HEK293 (cell line): ENCODE results near the gene SMAGP.

Experiments
- ELK4 ChIP-seq: IDR thresholded peaks from 2 replicates; pipeline ENCODE4 v1.6.1; 2011; ENCODE audit warnings: mild to moderate bottlenecking, low read depth, low read length, borderline replicate concordance
- GLI4 ChIP-seq: fragments of 450-650 bp; formaldehyde crosslinking; IDR thresholded peaks from 2 replicates; pipeline ENCODE4 v1.5.1; 2016; ENCODE audit warnings: missing biosample characterization, missing genetic modification characterization
- HOXC10 ChIP-seq: sonication (generic); formaldehyde crosslinking; IDR thresholded peaks from 2 replicates; pipeline ENCODE4 v1.8.1; 2023; ENCODE audit warnings: mild to moderate bottlenecking, missing genetic modification reagents
- HOXD13 ChIP-seq: sonication (generic); formaldehyde crosslinking; IDR thresholded peaks from 2 replicates; pipeline ENCODE4 v1.8.0; 2022; ENCODE audit warnings: missing genetic modification reagents, borderline replicate concordance
- KLF8 ChIP-seq: fragments of 450-650 bp; formaldehyde crosslinking; IDR thresholded peaks from 2 replicates; pipeline ENCODE4 v1.5.1; 2016; ENCODE audit warnings: missing biosample characterization, missing genetic modification characterization
- MEIS1 ChIP-seq: sonication (generic); formaldehyde crosslinking; IDR thresholded peaks from 2 replicates; pipeline ENCODE4 v1.8.1; 2022; ENCODE audit warnings: missing genetic modification reagents, mild to moderate bottlenecking, borderline replicate concordance
- RBAK ChIP-seq: fragments of 450-650 bp; formaldehyde crosslinking; IDR thresholded peaks from 2 replicates; pipeline ENCODE4 v1.5.1; 2016; ENCODE audit warnings: missing biosample characterization, missing genetic modification characterization
- SCRT1 ChIP-seq: fragments of 450-650 bp; formaldehyde crosslinking; IDR thresholded peaks from 2 replicates; pipeline ENCODE4 v1.5.1; 2016; ENCODE audit warnings: missing biosample characterization, missing genetic modification characterization, borderline replicate concordance
- ZBTB6 ChIP-seq: fragments of 450-650 bp; formaldehyde crosslinking; IDR thresholded peaks from 2 replicates; pipeline ENCODE4 v1.5.1; 2017; ENCODE audit warnings: missing biosample characterization, missing genetic modification characterization
- ZFP3 ChIP-seq: fragments of 450-650 bp; formaldehyde crosslinking; IDR thresholded peaks from 2 replicates; pipeline ENCODE4 v1.5.1; 2016; ENCODE audit warnings: low read depth, missing biosample characterization, missing genetic modification characterization
- ZNF16 ChIP-seq: fragments of 450-650 bp; formaldehyde crosslinking; IDR thresholded peaks from 2 replicates; pipeline ENCODE4 v1.5.1; 2016; ENCODE audit warnings: low read depth, missing biosample characterization, missing genetic modification characterization
- ZNF311 ChIP-seq: fragments of 450-650 bp; formaldehyde crosslinking; IDR thresholded peaks from 2 replicates; pipeline ENCODE4 v1.5.1; 2017; ENCODE audit warnings: missing biosample characterization, missing genetic modification characterization, borderline replicate concordance
- ZNF324 ChIP-seq: fragments of 450-650 bp; formaldehyde crosslinking; IDR thresholded peaks from 2 replicates; pipeline ENCODE4 v1.5.1; 2016; ENCODE audit warnings: missing biosample characterization, missing genetic modification characterization
- ZNF354C ChIP-seq: fragments of 450-650 bp; formaldehyde crosslinking; IDR thresholded peaks from 2 replicates; pipeline ENCODE4 v1.5.1; 2016; ENCODE audit warnings: missing biosample characterization, missing genetic modification characterization, low read depth, borderline replicate concordance
- ZNF366 ChIP-seq: fragments of 450-650 bp; formaldehyde crosslinking; conservative IDR thresholded peaks from 2 replicates; pipeline ENCODE4 v1.5.1; 2016; ENCODE audit warnings: missing biosample characterization, missing genetic modification characterization
- ZNF391 ChIP-seq: fragments of 450-650 bp; formaldehyde crosslinking; IDR thresholded peaks from 2 replicates; pipeline ENCODE4 v1.5.1; 2016; ENCODE audit warnings: low read depth, missing biosample characterization, missing genetic modification characterization, borderline replicate concordance
- ZNF394 ChIP-seq: fragments of 450-650 bp; formaldehyde crosslinking; IDR thresholded peaks from 2 replicates; pipeline ENCODE4 v1.5.1; 2016; ENCODE audit warnings: missing biosample characterization, missing genetic modification characterization, mild to moderate bottlenecking, moderate library complexity, borderline replicate concordance
- ZNF433 ChIP-seq: fragments of 450-650 bp; formaldehyde crosslinking; IDR thresholded peaks from 2 replicates; pipeline ENCODE4 v1.5.1; 2016; ENCODE audit warnings: missing biosample characterization, missing genetic modification characterization, low read depth
- ZNF48 ChIP-seq: fragments of 450-650 bp; formaldehyde crosslinking; IDR thresholded peaks from 2 replicates; pipeline ENCODE4 v1.5.1; 2016; ENCODE audit warnings: missing biosample characterization, missing genetic modification characterization
- ZNF561 ChIP-seq: fragments of 450-650 bp; IDR thresholded peaks from 2 replicates; pipeline ENCODE4 v1.5.1; 2018; ENCODE audit warnings: missing biosample characterization, missing genetic modification characterization, borderline replicate concordance
- ZNF571 ChIP-seq: fragments of 450-650 bp; formaldehyde crosslinking; IDR thresholded peaks from 2 replicates; pipeline ENCODE4 v1.5.0; 2017; ENCODE audit warnings: missing biosample characterization, missing genetic modification characterization
- ZNF610 ChIP-seq: fragments of 450-650 bp; formaldehyde crosslinking; IDR thresholded peaks from 2 replicates; pipeline ENCODE4 v1.5.1; 2016; ENCODE audit warnings: missing biosample characterization, missing genetic modification characterization, borderline replicate concordance
- ZNF626 ChIP-seq: fragments of 450-650 bp; sonication (Bioruptor Pico); formaldehyde crosslinking; IDR thresholded peaks from 2 replicates; pipeline ENCODE4 v1.5.1; 2018; ENCODE audit warnings: missing biosample characterization, missing genetic modification characterization, inconsistent platforms
- ZNF629 ChIP-seq: fragments of 450-650 bp; formaldehyde crosslinking; IDR thresholded peaks from 2 replicates; pipeline ENCODE4 v1.5.1; 2017; ENCODE audit warnings: missing biosample characterization, missing genetic modification characterization
- ZNF654 ChIP-seq: fragments of 450-650 bp; formaldehyde crosslinking; IDR thresholded peaks from 2 replicates; pipeline ENCODE4 v1.5.1; 2016; ENCODE audit warnings: low read depth, missing biosample characterization, missing genetic modification characterization
- ZNF670 ChIP-seq: fragments of 450-650 bp; formaldehyde crosslinking; IDR thresholded peaks from 2 replicates; pipeline ENCODE4 v1.5.1; 2016; ENCODE audit warnings: missing biosample characterization, missing genetic modification characterization, low read depth
- ZNF76 ChIP-seq: fragments of 450-650 bp; formaldehyde crosslinking; IDR thresholded peaks from 2 replicates; pipeline ENCODE4; 2016; ENCODE audit warnings: low read depth, missing biosample characterization, missing genetic modification characterization, borderline replicate concordance
- TF ChIP-seq, protein P1 (sequence below): fragments of 450-650 bp; formaldehyde crosslinking; conservative IDR thresholded peaks from 2 replicates; pipeline ENCODE4 v1.5.1; 2016; ENCODE audit warnings: low read depth, missing biosample characterization, missing genetic modification characterization
- TF ChIP-seq, protein P2 (sequence below): fragments of 450-650 bp; formaldehyde crosslinking; IDR thresholded peaks from 2 replicates; pipeline ENCODE4 v1.5.1; 2017; ENCODE audit warnings: missing biosample characterization, missing genetic modification characterization

SMAGP gene

DNA sequence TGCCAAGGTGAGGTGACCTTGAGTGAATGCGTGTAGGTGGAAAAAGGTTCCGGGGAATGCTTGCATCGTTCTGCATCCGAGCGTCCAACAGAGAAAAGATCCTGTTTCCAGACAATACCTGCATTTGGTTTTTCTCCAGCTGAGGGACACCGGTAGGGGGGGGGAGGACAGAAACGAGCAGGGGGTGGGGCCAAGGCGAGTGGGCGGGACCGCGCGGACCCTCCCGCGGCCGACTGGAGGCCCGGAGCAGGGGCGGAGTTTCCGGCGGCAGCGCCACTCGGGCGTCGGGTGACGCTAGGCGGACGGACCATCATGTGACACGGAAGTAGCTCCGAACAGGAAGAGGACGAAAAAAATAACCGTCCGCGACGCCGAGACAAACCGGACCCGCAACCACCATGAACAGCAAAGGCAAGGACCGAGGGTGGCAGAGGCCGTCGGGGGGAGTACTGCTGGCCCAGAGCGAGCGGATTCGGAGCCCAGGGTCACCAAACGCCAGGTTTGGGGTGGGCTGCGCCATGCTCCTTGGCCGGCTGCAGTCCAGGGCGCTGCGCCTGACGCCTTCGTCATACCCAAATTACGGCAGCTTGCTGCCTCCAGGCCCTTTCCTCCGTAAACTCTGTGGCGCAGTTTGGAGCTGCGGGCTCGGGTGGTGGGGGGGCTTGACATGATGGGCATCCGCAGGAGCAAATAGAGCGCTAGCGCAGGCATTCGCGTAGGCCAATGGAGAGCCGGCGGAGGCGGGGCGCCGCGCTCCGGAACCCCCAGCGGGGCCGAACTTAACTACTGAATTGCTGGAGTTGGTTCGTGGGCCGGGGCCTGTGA lies 31.5 kb downstream of the SMAGP start, which contains the start of gene DAZAP2 (continued):
- TF ChIP-seq KLF8, result peak; percentile 77
- TF ChIP-seq ZNF48 (tag by site-specific recombination), result no peak
- TF ChIP-seq HOXC10, result no peak
- peak; percentile 79 for TF ChIP-seq ZNF394 (tag by site-specific recombination)
- TF ChIP-seq ZNF366 (tag by site-specific recombination), result 0 out of 2 replicates have a peak, but pooled peaks have one; percentile 9
- no peak; the same call in 1 of the 2 replicates for TF ChIP-seq ELK4
- TF ChIP-seq ZNF626 (tag by site-specific recombination), result no peak
- TF ChIP-seq ZNF324, result peak; percentile 50; the same call in 1 of the 2 replicates
- no peak for TF ChIP-seq SCRT1 (tag by site-specific recombination)
- TF ChIP-seq MEIS1, result no peak
- TF ChIP-seq, protein P1, sequence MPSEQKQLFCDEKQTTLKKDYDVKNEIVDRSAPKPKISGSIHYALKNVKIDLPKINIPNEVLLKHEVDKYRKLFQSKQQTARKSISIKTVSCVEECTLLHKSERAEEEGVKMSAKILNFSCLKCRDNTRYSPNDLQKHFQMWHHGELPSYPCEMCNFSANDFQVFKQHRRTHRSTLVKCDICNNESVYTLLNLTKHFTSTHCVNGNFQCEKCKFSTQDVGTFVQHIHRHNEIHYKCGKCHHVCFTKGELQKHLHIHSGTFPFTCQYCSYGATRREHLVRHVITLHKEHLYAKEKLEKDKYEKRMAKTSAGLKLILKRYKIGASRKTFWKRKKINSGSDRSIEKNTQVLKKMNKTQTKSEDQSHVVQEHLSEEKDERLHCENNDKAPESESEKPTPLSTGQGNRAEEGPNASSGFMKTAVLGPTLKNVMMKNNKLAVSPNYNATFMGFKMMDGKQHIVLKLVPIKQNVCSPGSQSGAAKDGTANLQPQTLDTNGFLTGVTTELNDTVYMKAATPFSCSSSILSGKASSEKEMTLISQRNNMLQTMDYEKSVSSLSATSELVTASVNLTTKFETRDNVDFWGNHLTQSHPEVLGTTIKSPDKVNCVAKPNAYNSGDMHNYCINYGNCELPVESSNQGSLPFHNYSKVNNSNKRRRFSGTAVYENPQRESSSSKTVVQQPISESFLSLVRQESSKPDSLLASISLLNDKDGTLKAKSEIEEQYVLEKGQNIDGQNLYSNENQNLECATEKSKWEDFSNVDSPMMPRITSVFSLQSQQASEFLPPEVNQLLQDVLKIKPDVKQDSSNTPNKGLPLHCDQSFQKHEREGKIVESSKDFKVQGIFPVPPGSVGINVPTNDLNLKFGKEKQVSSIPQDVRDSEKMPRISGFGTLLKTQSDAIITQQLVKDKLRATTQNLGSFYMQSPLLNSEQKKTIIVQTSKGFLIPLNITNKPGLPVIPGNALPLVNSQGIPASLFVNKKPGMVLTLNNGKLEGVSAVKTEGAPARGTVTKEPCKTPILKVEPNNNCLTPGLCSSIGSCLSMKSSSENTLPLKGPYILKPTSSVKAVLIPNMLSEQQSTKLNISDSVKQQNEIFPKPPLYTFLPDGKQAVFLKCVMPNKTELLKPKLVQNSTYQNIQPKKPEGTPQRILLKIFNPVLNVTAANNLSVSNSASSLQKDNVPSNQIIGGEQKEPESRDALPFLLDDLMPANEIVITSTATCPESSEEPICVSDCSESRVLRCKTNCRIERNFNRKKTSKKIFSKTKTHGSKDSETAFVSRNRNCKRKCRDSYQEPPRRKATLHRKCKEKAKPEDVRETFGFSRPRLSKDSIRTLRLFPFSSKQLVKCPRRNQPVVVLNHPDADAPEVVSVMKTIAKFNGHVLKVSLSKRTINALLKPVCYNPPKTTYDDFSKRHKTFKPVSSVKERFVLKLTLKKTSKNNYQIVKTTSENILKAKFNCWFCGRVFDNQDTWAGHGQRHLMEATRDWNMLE (tag by site-specific recombination), result no peak
- TF ChIP-seq ZNF629 (tag by site-specific recombination), result peak; percentile 97
- TF ChIP-seq ZNF391 (tag by site-specific recombination), result peak; percentile 84; the same call in 1 of the 2 replicates
- peak; percentile 71; the same call in 1 of the 2 replicates for TF ChIP-seq ZNF610 (tag by site-specific recombination)
- no peak for TF ChIP-seq ZNF571 (tag by site-specific recombination)
- TF ChIP-seq RBAK (tag by site-specific recombination), result no peak
- TF ChIP-seq ZNF76 (tag by site-specific recombination), result peak; percentile 68; the same call in 1 of the 2 replicates
- no peak for TF ChIP-seq ZNF670 (tag by site-specific recombination)
- no peak; the same call in 1 of the 2 replicates for TF ChIP-seq ZNF561
- no peak for TF ChIP-seq ZNF354C (tag by site-specific recombination)
- TF ChIP-seq HOXD13, result no peak
- no peak for TF ChIP-seq ZNF654 (tag by site-specific recombination)
- TF ChIP-seq ZNF16 (tag by site-specific recombination), result no peak
- TF ChIP-seq ZBTB6 (tag by site-specific recombination), result no peak
- TF ChIP-seq ZFP3 (tag by site-specific recombination), result no peak
- TF ChIP-seq, protein P2, sequence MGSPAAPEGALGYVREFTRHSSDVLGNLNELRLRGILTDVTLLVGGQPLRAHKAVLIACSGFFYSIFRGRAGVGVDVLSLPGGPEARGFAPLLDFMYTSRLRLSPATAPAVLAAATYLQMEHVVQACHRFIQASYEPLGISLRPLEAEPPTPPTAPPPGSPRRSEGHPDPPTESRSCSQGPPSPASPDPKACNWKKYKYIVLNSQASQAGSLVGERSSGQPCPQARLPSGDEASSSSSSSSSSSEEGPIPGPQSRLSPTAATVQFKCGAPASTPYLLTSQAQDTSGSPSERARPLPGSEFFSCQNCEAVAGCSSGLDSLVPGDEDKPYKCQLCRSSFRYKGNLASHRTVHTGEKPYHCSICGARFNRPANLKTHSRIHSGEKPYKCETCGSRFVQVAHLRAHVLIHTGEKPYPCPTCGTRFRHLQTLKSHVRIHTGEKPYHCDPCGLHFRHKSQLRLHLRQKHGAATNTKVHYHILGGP (tag by site-specific recombination), result no peak
- TF ChIP-seq GLI4 (tag by site-specific recombination), result 0 out of 2 replicates have a peak, but pooled peaks have one; percentile 60
- no peak for TF ChIP-seq ZNF433 (tag by site-specific recombination)
- no peak for TF ChIP-seq ZNF311 (tag by site-specific recombination)
